ENCODE measurements around the gene ACAA1.
A peak's percentile ranks its signal among the peaks of the same experiment; 100 is the strongest.

The ACAA1 gene

DNA sequence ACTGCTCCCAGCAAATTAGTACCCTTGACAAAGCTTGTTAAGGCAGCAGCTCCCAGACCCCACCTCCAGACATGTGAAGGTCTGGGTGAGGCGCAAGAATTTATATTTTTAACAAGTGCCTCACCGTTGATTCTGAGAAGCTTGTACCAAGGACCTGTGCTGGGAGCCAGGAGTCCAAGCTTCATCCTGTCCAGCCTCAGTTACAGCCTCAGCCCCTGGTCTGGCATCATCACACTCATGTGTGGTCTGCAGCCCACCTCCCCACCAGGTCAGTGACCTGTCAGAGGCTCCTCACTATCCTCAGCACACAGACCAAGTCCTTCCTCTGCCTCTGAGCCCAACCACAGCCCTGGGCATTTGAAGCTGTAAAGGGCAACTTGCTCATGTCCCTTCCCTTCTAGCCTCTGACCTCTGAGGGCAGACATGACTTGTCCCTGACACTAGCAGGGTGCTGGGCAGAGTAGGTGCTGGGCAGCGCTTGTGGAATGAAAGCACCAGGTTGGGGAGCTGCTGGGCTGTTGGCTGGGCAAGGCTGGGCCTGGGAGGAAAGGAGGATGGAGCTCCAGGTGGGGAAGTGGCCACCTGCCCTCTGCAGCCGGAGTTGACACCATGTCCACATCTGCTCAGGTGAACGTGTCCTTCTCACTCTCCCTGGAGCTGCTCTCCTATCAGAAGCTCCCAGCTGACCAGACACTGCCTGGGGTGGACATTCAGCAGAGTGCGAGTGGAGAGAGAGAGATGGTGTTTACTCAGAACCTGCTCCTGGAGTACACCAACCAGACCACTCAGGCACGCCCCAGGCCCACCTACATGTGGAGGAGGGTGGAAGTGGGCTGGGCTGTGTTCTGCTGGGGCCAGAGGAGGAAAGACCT lies 16.9 kb downstream of the ACAA1 start:
- DNase-seq (ENCODE audit: low read depth, low spot score), result no peak

- no peak for DNase-seq (ENCODE audit: low read depth, low spot score)
Observed at GRCh38 chr3:38119248-38119544, 17.7 kb downstream of the ACAA1 start.

DNA sequence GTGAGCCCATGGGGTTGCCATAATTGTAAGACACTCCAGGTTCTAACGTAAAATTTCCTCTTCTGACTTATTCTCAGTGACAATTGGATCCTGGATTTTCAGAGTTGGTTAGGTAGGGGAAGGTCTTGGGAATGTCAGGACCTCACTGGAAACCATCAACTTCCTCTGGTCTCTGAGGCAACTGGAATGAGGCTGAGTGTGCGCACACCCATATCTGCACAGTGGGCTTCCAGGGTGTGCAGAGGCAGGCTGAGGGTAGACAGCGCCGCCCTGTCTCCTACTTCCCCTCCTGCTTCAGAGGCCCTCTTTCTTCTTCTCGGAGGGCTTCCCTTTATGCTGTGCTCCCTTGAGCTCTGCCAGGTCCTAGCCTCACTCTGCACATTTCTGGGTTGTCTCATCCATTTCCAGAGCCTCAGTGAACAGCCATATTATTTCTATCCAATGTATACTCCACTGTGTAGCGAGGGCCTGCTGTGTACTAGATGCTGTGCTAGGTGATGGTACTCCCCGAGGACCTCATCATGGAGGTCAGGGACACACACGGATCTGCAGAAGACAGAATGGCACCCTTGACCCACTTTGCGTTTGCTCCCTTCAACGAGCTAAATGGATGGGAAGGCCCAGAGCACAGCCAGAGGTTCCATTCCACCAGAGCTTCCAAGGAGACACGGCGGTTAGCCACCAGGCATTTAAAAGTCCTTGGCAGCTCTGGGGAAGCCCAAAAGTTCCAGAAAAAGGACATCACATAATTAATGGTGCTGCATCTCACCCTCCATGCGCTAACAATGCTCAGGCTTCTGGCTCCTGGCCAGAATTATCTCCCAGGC lies 18.3 kb downstream of the ACAA1 start:
- DNase-seq (ENCODE audit: low read depth, low spot score), result no peak

- DNase-seq (ENCODE audit: low read depth, low spot score), result peak; percentile 37
Observed at GRCh38 chr3:38117748-38118420, 19.0 kb downstream of the ACAA1 start.

DNA sequence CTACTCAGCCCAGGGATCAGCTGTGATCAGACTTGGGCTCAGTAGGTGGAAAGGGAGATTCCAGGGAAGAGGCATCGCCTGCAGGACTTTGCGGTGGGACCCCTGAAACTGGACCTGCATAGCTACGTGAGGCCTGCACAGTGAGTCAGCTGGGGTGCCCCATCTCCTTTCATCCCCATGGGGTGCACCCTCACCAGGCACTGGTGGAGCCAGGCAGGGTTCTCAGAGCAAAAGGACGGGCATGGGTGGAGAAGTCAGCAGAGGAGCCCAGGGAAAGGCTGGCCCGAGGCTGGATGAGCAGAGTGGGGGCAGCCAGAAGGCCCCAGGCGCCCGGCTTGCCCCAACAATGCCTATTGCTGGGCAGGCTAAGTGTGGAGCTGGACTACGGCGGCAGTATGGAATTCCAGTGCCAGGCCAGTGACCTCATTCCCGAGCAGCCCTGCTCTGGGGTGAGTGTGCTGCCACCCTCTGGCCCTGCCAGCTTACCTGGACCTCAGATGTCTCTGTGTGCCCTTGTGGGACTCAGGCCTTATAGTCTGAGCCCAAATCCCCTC lies 19.7 kb downstream of the ACAA1 start:
- DNase-seq (ENCODE audit: low read depth, low spot score), result no peak

- DNase-seq (ENCODE audit: low read depth, low spot score), result no peak
Observed at GRCh38 chr3:38116471-38117162, 20.3 kb downstream of the ACAA1 start.

DNA sequence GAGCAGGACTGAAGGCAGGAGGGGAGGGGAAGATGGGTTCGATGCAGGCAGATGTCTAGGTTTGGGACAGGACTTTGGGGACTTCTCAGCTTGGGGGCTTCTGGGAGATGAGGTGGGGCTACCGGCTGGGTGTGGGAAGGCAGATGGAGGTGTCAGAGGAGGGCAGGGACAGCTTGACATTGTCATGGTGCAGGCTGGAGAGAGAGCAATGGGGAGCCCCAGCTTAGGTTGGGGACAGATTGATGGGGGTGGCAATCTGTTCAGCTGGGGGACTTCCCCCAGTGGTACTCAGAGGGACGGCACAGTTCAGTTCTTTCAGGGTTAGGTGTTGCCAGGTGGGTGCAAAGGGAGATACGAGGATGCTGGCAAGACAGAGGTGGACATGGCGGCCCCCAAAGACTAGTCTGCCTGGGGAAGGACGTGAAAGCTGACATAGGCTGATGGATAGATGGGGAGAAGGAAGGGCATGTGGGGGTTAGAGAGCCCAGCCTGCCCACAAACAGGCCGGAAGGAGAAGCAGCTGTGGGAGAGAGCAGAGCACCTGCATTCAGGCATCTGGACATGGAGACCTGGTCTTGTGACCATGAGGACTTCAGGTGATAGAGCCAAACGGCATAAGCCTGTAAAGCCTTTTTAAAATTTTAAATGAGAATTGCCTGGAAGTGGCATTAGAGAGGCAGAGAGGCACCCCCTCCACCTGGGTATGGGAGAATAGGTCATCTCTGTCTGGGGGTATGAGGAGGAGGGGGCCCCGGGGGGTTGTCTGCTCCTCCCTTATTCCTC lies 21.1 kb downstream of the ACAA1 start:
- no peak for DNase-seq (ENCODE audit: low read depth, low spot score)

DNA sequence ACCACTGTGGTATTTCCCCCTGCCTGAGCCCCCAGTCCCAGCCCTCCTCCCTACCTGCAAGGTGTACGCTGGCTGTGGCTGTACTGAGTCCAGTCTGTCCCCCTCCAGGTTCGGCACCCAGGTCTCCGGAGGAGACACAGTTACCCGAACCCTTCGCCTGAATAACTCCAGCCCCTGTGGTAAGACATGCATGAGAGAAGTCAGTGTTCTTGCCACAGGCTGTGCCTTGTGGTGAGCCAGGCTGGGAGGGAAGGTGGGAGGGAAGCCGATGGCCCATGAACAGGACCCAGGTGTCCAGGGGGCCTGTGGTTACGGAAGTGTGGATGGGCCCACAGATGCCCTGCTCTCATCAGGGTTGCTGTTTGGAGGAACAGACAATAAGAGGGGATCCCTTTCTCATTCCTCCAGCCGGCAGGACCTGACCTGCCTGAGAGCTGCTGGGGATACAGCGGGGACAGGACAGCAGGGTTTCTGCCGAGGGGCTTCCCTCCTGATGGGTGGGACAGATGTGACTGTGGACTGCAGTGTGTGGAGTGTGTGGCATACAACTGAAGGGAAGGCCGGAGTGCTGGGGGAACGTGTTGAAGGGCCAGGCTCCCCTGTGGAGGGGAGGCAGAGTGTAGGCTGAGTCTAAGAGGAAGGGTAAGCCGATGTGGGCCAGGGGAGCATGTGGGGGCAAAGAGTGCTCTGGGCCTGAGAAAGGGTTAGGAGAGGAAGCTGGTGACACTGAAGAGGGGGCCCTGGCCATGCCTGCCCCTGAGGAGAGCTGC lies 21.9 kb downstream of the ACAA1 start:
- DNase-seq (ENCODE audit: low read depth, low spot score), result no peak

GRCh38 chr3:38114052-38114874 lies 22.7 kb downstream of the ACAA1 start:
- DNase-seq (ENCODE audit: low read depth, low spot score), result no peak

- no peak for DNase-seq (ENCODE audit: low read depth, low spot score)
Observed at GRCh38 chr3:38112378-38112761, 24.6 kb downstream of the ACAA1 start.

GRCh38 chr3:38111696-38112377 lies 25.1 kb downstream of the ACAA1 start:
- no peak for DNase-seq (ENCODE audit: low read depth, low spot score)

- no peak for DNase-seq (ENCODE audit: low read depth, low spot score)
Observed at GRCh38 chr3:38111201-38111600, 25.7 kb downstream of the ACAA1 start.

DNA sequence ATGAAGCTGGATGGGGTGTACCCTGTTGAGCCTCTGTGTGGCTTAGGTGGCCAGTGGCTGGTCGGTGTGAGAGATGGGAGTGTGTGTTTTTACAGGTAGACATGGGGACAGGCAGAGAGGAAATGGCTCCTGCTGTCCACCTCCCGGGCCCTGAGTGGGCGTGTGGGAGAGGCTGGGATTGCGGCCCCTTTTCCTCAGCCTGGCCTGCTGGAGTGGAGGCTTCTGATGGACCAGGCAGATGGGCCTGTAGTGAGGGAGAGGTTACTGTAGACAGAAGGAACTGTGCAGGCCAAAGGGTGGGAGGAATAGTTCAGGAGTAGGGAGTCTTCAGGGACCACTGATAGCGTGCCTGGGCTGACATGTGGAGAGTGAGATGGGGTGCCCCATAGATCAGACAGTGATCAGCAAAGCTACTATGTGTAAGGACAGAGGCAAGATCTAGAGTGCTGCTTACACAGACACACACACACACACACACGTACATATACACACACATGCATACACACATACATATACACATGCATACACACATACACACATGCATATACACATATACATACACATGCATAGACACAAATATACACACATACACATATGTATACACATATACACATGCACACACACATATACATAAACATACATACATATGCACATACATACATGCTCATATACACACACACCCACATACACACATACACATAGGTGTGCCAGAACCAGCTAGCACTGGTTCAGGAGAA lies 26.4 kb downstream of the ACAA1 start:
- DNase-seq (ENCODE audit: low read depth, low spot score), result no peak

- DNase-seq (ENCODE audit: low read depth, low spot score), result no peak
Observed at GRCh38 chr3:38109580-38110313, 27.2 kb downstream of the ACAA1 start.

GRCh38 chr3:38108649-38109579 lies 28.0 kb downstream of the ACAA1 start:
- DNase-seq (ENCODE audit: low read depth, low spot score), result no peak

All from activated CD4-positive, CD25-positive, alpha-beta regulatory T cell treated with anti-CD3 and anti-CD28 coated beads, Interleukin-2, amount 50 U/mL, for 16 hours (primary cell).